AG09319 (cell line): Measurements from ENCODE around the gene ADAMTS5.

Source experiments
- DNase-seq: peaks from one replicate; pipeline ENCODE4 v3.0.0-alpha.2; 2010; ENCODE audit warnings: low read depth; ENCODE audit errors: extremely low read depth
- TF ChIP-seq, protein P1 (sequence below): IDR thresholded peaks from 2 replicates; pipeline ENCODE4 v1.5.1; 2011; ENCODE audit warnings: low read depth, mild to moderate bottlenecking, inconsistent platforms, low read length, moderate library complexity

ADAMTS5 gene

DNA sequence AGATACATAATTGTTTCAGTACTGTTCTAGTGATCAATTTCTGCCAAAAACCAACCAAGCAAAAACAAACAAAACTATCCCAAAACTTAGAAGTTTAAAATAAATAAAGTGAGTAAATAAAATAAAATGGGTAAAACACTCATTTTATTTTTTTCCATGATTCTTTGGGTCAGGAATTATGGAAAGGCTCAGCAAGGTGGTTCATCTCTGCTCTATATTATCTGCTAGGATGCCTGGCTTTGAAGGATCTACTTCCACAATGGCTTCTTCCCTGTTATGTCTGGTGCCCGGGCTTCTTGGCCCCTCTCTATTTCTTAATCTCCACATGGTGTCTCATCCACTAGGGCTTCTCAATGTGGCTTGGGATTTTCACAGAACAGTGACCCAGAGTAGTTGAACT, 92.5 kb downstream of the ADAMTS5 start:
- DNase-seq, result no peak
- TF ChIP-seq, protein P1, sequence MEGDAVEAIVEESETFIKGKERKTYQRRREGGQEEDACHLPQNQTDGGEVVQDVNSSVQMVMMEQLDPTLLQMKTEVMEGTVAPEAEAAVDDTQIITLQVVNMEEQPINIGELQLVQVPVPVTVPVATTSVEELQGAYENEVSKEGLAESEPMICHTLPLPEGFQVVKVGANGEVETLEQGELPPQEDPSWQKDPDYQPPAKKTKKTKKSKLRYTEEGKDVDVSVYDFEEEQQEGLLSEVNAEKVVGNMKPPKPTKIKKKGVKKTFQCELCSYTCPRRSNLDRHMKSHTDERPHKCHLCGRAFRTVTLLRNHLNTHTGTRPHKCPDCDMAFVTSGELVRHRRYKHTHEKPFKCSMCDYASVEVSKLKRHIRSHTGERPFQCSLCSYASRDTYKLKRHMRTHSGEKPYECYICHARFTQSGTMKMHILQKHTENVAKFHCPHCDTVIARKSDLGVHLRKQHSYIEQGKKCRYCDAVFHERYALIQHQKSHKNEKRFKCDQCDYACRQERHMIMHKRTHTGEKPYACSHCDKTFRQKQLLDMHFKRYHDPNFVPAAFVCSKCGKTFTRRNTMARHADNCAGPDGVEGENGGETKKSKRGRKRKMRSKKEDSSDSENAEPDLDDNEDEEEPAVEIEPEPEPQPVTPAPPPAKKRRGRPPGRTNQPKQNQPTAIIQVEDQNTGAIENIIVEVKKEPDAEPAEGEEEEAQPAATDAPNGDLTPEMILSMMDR, result no peak
